Small intestine (tissue), 7 donors: ENCODE results near the gene ALG5. TPM values are rescaled to one million over a fixed set of nuclear protein-coding genes. Genes with fewer than 3 reads are reported as not detected.

ENCODE experiments used
- DNase-seq, 2 donors: peaks; one replicate each; pipeline versions ENCODE4 v3.0.0 to v3.0.0-alpha.2; 2013
- FAIRE-seq: peaks from 2 replicates; lab custom pipeline; 2012; peaks lifted over from hg19 to GRCh38; lab: Jason Lieb, UNC
- H3K27ac ChIP-seq, 3 donors: one replicate each; pipeline ENCODE4 v1.5.1; 2013; ENCODE audit warnings: low read length in 2 of 3, mild to moderate bottlenecking in 2 of 3, control low read depth in 1 of 3, inconsistent platforms in 1 of 3, low read depth in 1 of 3, moderate library complexity in 1 of 3
- H3K27me3 ChIP-seq, 3 donors: one replicate each; pipeline ENCODE4 v1.6.1; 2013; ENCODE audit warnings: low read length in 3 of 3, inconsistent platforms in 1 of 3; ENCODE audit not compliant: control insufficient read depth in 3 of 3, insufficient read depth in 3 of 3
- H3K36me3 ChIP-seq, 3 donors: one replicate each; pipeline ENCODE4 v1.6.1; 2013; ENCODE audit warnings: low read length in 3 of 3, inconsistent platforms in 1 of 3, low read depth in 1 of 3, mild to moderate bottlenecking in 1 of 3, moderate library complexity in 1 of 3; ENCODE audit not compliant: control insufficient read depth in 3 of 3, insufficient read depth in 2 of 3
- H3K4me1 ChIP-seq, 3 donors: one replicate each; pipeline ENCODE4 v1.6.1; 2013; ENCODE audit warnings: low read length in 2 of 3, inconsistent platforms in 1 of 3, low read depth in 1 of 3, mild to moderate bottlenecking in 1 of 3, moderate library complexity in 1 of 3; ENCODE audit not compliant: control insufficient read depth in 3 of 3, insufficient read depth in 2 of 3
- H3K4me3 ChIP-seq, 3 donors: one replicate each; pipeline ENCODE4 v1.5.1; 2013; ENCODE audit warnings: low read length in 3 of 3, control low read depth in 1 of 3, inconsistent platforms in 1 of 3, low read depth in 1 of 3, mild to moderate bottlenecking in 1 of 3, moderate library complexity in 1 of 3
- H3K9me3 ChIP-seq, 2 donors: one replicate each; pipeline ENCODE4 v1.6.1; 2013; ENCODE audit warnings: low read depth in 1 of 2, low read length in 1 of 2; ENCODE audit not compliant: control insufficient read depth in 2 of 2, insufficient read depth in 1 of 2
- WGBS, 3 donors: extraction: QIAGEN DNeasy Blood & Tissue Kit; methylation state at CpG; one replicate each; pipeline ENCODE4 v1.1.7; 2013; 5-methylcytosine and 5-hydroxymethylcytosine counted together
- polyA plus RNA-seq, 4 donors: library from polyadenylated mRNA; stranded (reverse) in 3 of 4; unstranded in 1 of 4; fragments of 200-250 nt in 3 of 4; fragments of 120-200 nt in 1 of 4; gene quantifications; one replicate each; pipeline versions ENCODE4 v1.2.1 to v1.2.3, GENCODE V29; 2013
- donor health status: healthy with polysubstance abuse.
- donor health status: control.
- donor health status: control.
- donor health status: Bipolar disorder and iron deficiency.
- donor health status: healthy.

The ALG5 gene
- polyA plus RNA-seq, 4 donors, result 20.4 to 74.0 (median 40.6) TPM

- 91 to 97% (median 94%) methylated on average over 5 of the region's 5 CpGs for WGBS, 3 donors
- FAIRE-seq, result no peak
- Histone ChIP-seq H3K27me3 (no peaks in the 10 kb centered on the region), H3K4me3 (no peak overlapping the region), H3K27ac (no peak overlapping the region), H3K36me3 (peaks cover 5 to 43% (median 9%) of the 10 kb centered on the region in 3 donors), H3K9me3 (peaks cover 0 to 3% of the 10 kb centered on the region in 2 donors), H3K4me1 (no peaks in the 10 kb centered on the region)
- no peak for DNase-seq
These were observed 25.4 kb downstream of the ALG5 start for GRCh38 chr13:36973621-36974295.

DNA sequence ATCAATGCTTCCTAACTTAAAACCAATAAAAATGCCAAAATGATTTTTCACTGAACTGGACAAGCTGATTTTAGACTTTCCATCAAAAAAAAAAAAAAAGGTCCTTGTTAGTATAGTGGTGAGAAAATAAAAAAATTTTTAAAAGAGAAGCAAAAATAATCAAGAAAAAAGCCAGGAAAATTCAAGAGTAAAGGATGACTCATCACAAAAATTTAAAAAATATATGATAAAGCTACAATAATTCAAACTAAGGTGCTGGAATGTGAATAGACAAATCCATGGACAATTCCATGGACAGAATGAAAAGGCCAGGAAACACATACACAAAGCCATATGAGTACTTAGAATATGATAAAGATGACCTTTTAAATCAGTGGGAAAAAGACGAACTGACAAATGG lies 26.1 kb downstream of the ALG5 start:
- H3K27ac ChIP-seq, result no peak overlapping the region
- DNase-seq (no peak), FAIRE-seq (no peak)
- peaks cover 0 to 3% of the 10 kb centered on the region in 2 donors for H3K9me3 ChIP-seq
- H3K27me3 ChIP-seq, result no peaks in the 10 kb centered on the region
- H3K36me3 ChIP-seq, result peaks cover 5 to 36% (median 9%) of the 10 kb centered on the region in 3 donors
- no peaks in the 10 kb centered on the region for H3K4me1 ChIP-seq
- 93 to 100% (median 97%) methylated on average over 1 of the region's 1 CpG for WGBS, 3 donors
- no peak overlapping the region for H3K4me3 ChIP-seq

- H3K27ac ChIP-seq, result no peak overlapping the region
- no peaks in the 10 kb centered on the region for H3K9me3 ChIP-seq
- FAIRE-seq (no peak), DNase-seq (no peak)
- H3K36me3 ChIP-seq, result peaks cover 7 to 35% (median 21%) of the 10 kb centered on the region in 3 donors
- H3K27me3 ChIP-seq, result no peaks in the 10 kb centered on the region
- 97 to 98% (median 98%) methylated on average over 4 of the region's 4 CpGs for WGBS, 3 donors
- no peak overlapping the region for H3K4me3 ChIP-seq
- no peaks in the 10 kb centered on the region for H3K4me1 ChIP-seq
These were observed 32.7 kb downstream of the ALG5 start for GRCh38 chr13:36966404-36966803.

DNA sequence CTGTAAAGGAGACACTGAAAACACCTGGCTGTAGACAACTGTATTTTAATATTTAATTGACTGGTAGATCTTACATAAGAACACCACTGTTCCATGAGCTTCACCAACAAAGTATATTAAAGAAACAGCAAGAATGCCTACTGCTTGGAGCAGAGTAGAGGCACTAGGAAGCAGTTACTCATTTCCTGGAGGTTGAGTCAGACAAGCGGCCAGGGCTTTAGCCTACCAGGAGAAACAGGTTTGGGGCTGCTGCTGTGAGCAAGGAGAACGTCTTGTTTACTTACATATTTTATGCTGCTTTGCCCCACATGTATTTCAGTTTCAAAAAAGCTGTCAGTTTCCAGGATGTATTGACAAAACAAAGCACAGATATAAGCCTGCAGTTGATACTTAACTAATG lies 33.4 kb downstream of the ALG5 start:
- peaks cover 5 to 36% (median 21%) of the 10 kb centered on the region in 3 donors for H3K36me3 ChIP-seq
- no peaks in the 10 kb centered on the region for H3K4me1 ChIP-seq
- FAIRE-seq (no peak), DNase-seq (no peak)
- WGBS, 3 donors, result 80 to 86% (median 82%) methylated on average over 2 of the region's 2 CpGs
- no peaks in the 10 kb centered on the region for H3K27me3 ChIP-seq
- no peaks in the 10 kb centered on the region for H3K9me3 ChIP-seq
- no peak overlapping the region for H3K27ac ChIP-seq
- no peak overlapping the region for H3K4me3 ChIP-seq

DNA sequence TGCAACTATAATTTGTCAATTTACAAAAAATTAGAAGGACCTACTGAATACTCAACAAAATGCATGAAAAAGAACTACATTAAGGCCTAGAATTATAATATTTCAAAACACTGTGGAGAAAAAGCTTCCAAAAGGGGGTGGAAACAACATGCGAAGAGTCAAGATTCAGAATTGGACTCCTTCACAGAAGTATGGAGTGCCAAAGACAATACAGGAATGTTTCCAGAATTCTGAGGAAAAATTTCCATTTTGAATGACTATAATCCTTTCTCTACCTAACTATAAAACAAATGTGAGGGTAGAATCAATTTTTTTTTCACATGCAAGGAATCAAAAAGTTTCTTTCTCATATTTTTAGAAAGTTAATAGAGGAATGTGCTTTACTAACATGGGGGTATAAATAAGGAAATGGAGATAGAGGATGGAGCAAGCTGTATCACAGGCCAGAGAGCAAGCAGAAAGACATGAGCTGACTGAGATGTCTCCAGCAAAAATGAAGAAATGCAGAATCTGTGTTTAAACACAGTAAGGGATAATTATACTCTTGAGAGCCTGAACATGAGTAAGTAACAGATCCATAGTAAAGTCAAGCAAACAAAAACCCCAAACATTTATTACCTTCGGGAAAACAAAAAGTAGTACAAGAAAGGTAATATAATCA lies 39.6 kb downstream of the ALG5 start:
- Histone ChIP-seq H3K4me3 (no peak overlapping the region), H3K9me3 (no peaks in the 10 kb centered on the region), H3K27ac (no peak overlapping the region), H3K4me1 (no peaks in the 10 kb centered on the region), H3K27me3 (no peaks in the 10 kb centered on the region), H3K36me3 (peaks cover 3 to 31% (median 12%) of the 10 kb centered on the region in 3 donors)
- 86 to 94% (median 93%) methylated on average over 2 of the region's 2 CpGs for WGBS, 3 donors
- no peak for DNase-seq
- FAIRE-seq, result no peak

DNA sequence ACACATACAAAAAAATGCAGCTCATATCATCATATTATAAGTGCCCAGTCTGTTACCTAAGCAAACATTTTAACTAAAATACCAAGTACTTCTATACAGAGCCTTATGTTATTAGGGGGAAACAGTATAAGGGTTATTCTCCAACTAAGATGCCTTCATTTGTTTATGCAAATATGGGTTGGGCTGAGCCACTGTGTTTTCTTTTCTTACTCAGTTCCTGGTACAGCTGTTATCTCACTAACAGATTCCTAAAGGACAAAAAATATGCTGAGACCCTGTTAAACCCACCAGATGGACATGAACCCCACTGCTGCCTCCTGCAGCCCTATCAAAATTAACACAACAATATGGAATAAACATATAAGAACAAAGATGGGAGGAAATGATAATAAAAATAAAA lies 44.6 kb downstream of the ALG5 start:
- DNase-seq (peak in 1 of 2 donors; percentile 7), FAIRE-seq (no peak)
- peaks cover 2 to 20% (median 11%) of the 10 kb centered on the region in 3 donors for H3K36me3 ChIP-seq
- no peak overlapping the region for H3K4me3 ChIP-seq
- H3K9me3 ChIP-seq, result no peaks in the 10 kb centered on the region
- no peaks in the 10 kb centered on the region for H3K27me3 ChIP-seq
- no peak overlapping the region for H3K27ac ChIP-seq
- no peaks in the 10 kb centered on the region for H3K4me1 ChIP-seq

- H3K4me1 ChIP-seq, result no peaks in the 10 kb centered on the region
- DNase-seq, result no peak
- WGBS, 3 donors, result 79 to 85% (median 81%) methylated on average over 2 of the region's 2 CpGs
- H3K4me3 ChIP-seq, result no peak overlapping the region
- H3K27me3 ChIP-seq, result no peaks in the 10 kb centered on the region
- no peak for FAIRE-seq
- peaks cover 2 to 15% (median 15%) of the 10 kb centered on the region in 3 donors for H3K36me3 ChIP-seq
- H3K9me3 ChIP-seq, result no peaks in the 10 kb centered on the region
- no peak overlapping the region for H3K27ac ChIP-seq
These were observed 48.2 kb downstream of the ALG5 start for GRCh38 chr13:36950920-36951319.

- Histone ChIP-seq H3K27ac (no peak overlapping the region), H3K4me1 (no peaks in the 10 kb centered on the region), H3K36me3 (peaks cover 2 to 15% (median 15%) of the 10 kb centered on the region in 3 donors), H3K4me3 (no peak overlapping the region), H3K27me3 (no peaks in the 10 kb centered on the region), H3K9me3 (no peaks in the 10 kb centered on the region)
- DNase-seq, result no peak
- no peak for FAIRE-seq
- 86 to 93% (median 87%) methylated on average over 4 of the region's 4 CpGs for WGBS, 3 donors
These were observed 48.8 kb downstream of the ALG5 start for GRCh38 chr13:36950330-36950729.
